ENCODE results near the gene ENGASE. TPM values are rescaled to one million over a fixed set of nuclear protein-coding genes. Genes with fewer than 3 reads are reported as not detected.

Gene ENGASE
- total and polyA plus RNA-seq, 5 experiments from 2014 or later = 1.6 to 165 (median 6.2) TPM

- no peak overlapping the region for H3K27ac Mint-ChIP-seq
- peaks cover 0 to 33% (median 1%) of the 10 kb centered on the region in 3 donors for H3K36me3 Mint-ChIP-seq
- POLR2A ChIA-PET = no interaction called here
- H3K4me1 Mint-ChIP-seq = peaks cover 2 to 5% (median 4%) of the 10 kb centered on the region in 4 donors
- DNase-seq = peak in 1 of 10 donors; percentile 2
- ATAC-seq = no peak
- H3K9me3 Mint-ChIP-seq = no peaks in the 10 kb centered on the region
- H3K4me3 Mint-ChIP-seq = no peak overlapping the region
- no peaks in the 10 kb centered on the region for H3K27me3 Mint-ChIP-seq
These were observed 11.4 kb downstream of the ENGASE start for GRCh38 chr17:79085921-79086551.

GRCh38 chr17:79086609-79087427 lies 12.2 kb downstream of the ENGASE start:
- Mint-ChIP-seq H3K4me3 (no peak overlapping the region), H3K36me3 (peaks cover 0 to 27% (median 0%) of the 10 kb centered on the region in 3 donors), H3K9me3 (no peaks in the 10 kb centered on the region), H3K27ac (no peak overlapping the region), H3K27me3 (no peaks in the 10 kb centered on the region), H3K4me1 (peaks cover under 1 to 4% (median 3%) of the 10 kb centered on the region in 4 donors)
- no peak for ATAC-seq
- POLR2A ChIA-PET = no interaction called here
- DNase-seq = no peak

GRCh38 chr17:79087428-79088143 lies 13.0 kb downstream of the ENGASE start:
- peak; percentile 48 to 82 (median 70) for DNase-seq
- Mint-ChIP-seq H3K4me1 (peaks cover 0 to 6% (median under 1%) of the 10 kb centered on the region in 4 donors), H3K27me3 (peaks cover 0 to 6% (median 2%) of the 10 kb centered on the region in 5 donors), H3K9me3 (no peaks in the 10 kb centered on the region), H3K36me3 (peaks cover 0 to 20% (median 0%) of the 10 kb centered on the region in 3 donors), H3K27ac (no peak overlapping the region), H3K4me3 (no peak overlapping the region)
- POLR2A ChIA-PET = interaction anchor here (0.7 kb wide), 1 partner anchor 50 kb away, joined by 3 read pairs; no protein-coding TSS in a partner anchor
- ATAC-seq = peak; percentile 88 to 91

GRCh38 chr17:79088247-79088996 lies 13.8 kb downstream of the ENGASE start:
- no peak for ATAC-seq
- POLR2A ChIA-PET = no interaction called here
- Mint-ChIP-seq H3K9me3 (no peaks in the 10 kb centered on the region), H3K27ac (peak overlapping the region in 1 of 10 donors; percentile 41), H3K36me3 (peaks cover 0 to 16% (median 0%) of the 10 kb centered on the region in 3 donors), H3K27me3 (peaks cover 0 to 14% (median 2%) of the 10 kb centered on the region in 5 donors), H3K4me1 (peaks cover 1 to 9% (median 3%) of the 10 kb centered on the region in 4 donors), H3K4me3 (no peak overlapping the region)
- DNase-seq = no peak

GRCh38 chr17:79088997-79089328 lies 14.3 kb downstream of the ENGASE start:
- H3K4me1 Mint-ChIP-seq = peaks cover 4 to 12% (median 5%) of the 10 kb centered on the region in 4 donors
- H3K27me3 Mint-ChIP-seq = peaks cover 0 to 19% (median 2%) of the 10 kb centered on the region in 5 donors
- H3K4me3 Mint-ChIP-seq = no peak overlapping the region
- no peaks in the 10 kb centered on the region for H3K9me3 Mint-ChIP-seq
- peaks cover 0 to 12% (median 0%) of the 10 kb centered on the region in 3 donors for H3K36me3 Mint-ChIP-seq
- DNase-seq (no peak), ATAC-seq (no peak)
- H3K27ac Mint-ChIP-seq = no peak overlapping the region
- POLR2A ChIA-PET = no interaction called here

- no peak for DNase-seq
- Mint-ChIP-seq H3K4me1 (peaks cover 4 to 15% (median 5%) of the 10 kb centered on the region in 4 donors), H3K9me3 (no peaks in the 10 kb centered on the region), H3K4me3 (no peak overlapping the region), H3K27me3 (peaks cover 0 to 28% (median 4%) of the 10 kb centered on the region in 5 donors), H3K27ac (no peak overlapping the region), H3K36me3 (peaks cover 0 to 12% (median 0%) of the 10 kb centered on the region in 3 donors)
- ATAC-seq = no peak
- POLR2A ChIA-PET = no interaction called here
These were observed 15.3 kb downstream of the ENGASE start for GRCh38 chr17:79089720-79090442.

GRCh38 chr17:79090443-79091225 lies 16.0 kb downstream of the ENGASE start:
- Mint-ChIP-seq H3K9me3 (no peaks in the 10 kb centered on the region), H3K36me3 (peaks cover 0 to 7% (median 0%) of the 10 kb centered on the region in 3 donors), H3K27ac (peak overlapping the region in 2 of 10 donors; percentile 34 to 63), H3K4me3 (no peak overlapping the region), H3K27me3 (peaks cover under 1 to 36% (median 4%) of the 10 kb centered on the region in 5 donors), H3K4me1 (peaks cover 4 to 15% (median 5%) of the 10 kb centered on the region in 4 donors)
- no peak for ATAC-seq
- POLR2A ChIA-PET = no interaction called here
- DNase-seq = no peak

GRCh38 chr17:79091226-79091670 lies 16.6 kb downstream of the ENGASE start:
- Mint-ChIP-seq H3K36me3 (peaks cover 0 to 3% (median 0%) of the 10 kb centered on the region in 3 donors), H3K27ac (no peak overlapping the region), H3K4me1 (peaks cover 5 to 17% (median 6%) of the 10 kb centered on the region in 4 donors), H3K4me3 (no peak overlapping the region), H3K27me3 (peaks cover 4 to 41% (median 6%) of the 10 kb centered on the region in 5 donors), H3K9me3 (no peaks in the 10 kb centered on the region)
- ATAC-seq = no peak
- POLR2A ChIA-PET = no interaction called here
- no peak for DNase-seq

- ATAC-seq = no peak
- H3K4me3 Mint-ChIP-seq = peak overlapping the region in 4 of 10 donors; percentile 31 to 61 (median 42)
- H3K4me1 Mint-ChIP-seq = peaks cover 5 to 14% (median 7%) of the 10 kb centered on the region in 4 donors
- DNase-seq = no peak
- H3K36me3 Mint-ChIP-seq = peaks cover 0 to 3% (median 0%) of the 10 kb centered on the region in 3 donors
- peaks cover 4 to 44% (median 9%) of the 10 kb centered on the region in 5 donors for H3K27me3 Mint-ChIP-seq
- no peaks in the 10 kb centered on the region for H3K9me3 Mint-ChIP-seq
- POLR2A ChIA-PET = interaction anchor here (0.6 kb wide), 1 partner anchor 623 kb away, joined by 4 read pairs; no protein-coding TSS in a partner anchor
- H3K27ac Mint-ChIP-seq = peak overlapping the region in 2 of 10 donors; percentile 28 to 42
These were observed 17.9 kb downstream of the ENGASE start for GRCh38 chr17:79092567-79092966.

- Mint-ChIP-seq H3K36me3 (peaks cover 0 to 6% (median 0%) of the 10 kb centered on the region in 3 donors), H3K4me1 (peaks cover 6 to 19% (median 13%) of the 10 kb centered on the region in 4 donors), H3K27ac (peak overlapping the region in 3 of 10 donors; percentile 49 to 65 (median 53)), H3K9me3 (no peaks in the 10 kb centered on the region), H3K4me3 (peak overlapping the region in 7 of 10 donors; percentile 8 to 74 (median 30)), H3K27me3 (peaks cover 10 to 52% (median 16%) of the 10 kb centered on the region in 5 donors)
- POLR2A ChIA-PET = interaction anchor here (0.6 to 0.8 kb wide), 2 partner anchors 8 to 624 kb away, joined by 4 read pairs; no protein-coding TSS in a partner anchor
- ATAC-seq = no peak
- DNase-seq = no peak
These were observed 18.6 kb downstream of the ENGASE start for GRCh38 chr17:79093270-79093669.

All from naive thymus-derived CD8-positive, alpha-beta T cell (primary cell).